PFSK-1 (cell line): ENCODE measurements around the gene SCYGR4.

Experiments
- FOXP2 ChIP-seq: optimal IDR thresholded peaks from 2 replicates; pipeline ENCODE3; 2011; ENCODE audit warnings: borderline replicate concordance, control low read depth, inconsistent platforms; ENCODE audit not compliant: insufficient read depth; ENCODE audit errors: extremely low read length, extremely low read depth
- POLR2AphosphoS5 ChIP-seq: IDR thresholded peaks from 2 replicates; pipeline ENCODE4 v1.6.1; 2012; ENCODE audit warnings: low read depth, mild to moderate bottlenecking, control low read depth, low read length, moderate library complexity
- REST ChIP-seq, 2 experiments: IDR thresholded peaks; 2 replicates each; pipeline versions ENCODE4 v1.6.1 to v1.8.0; 2011 to 2012; ENCODE audit warnings: low read depth in 2 of 2, low read length in 2 of 2, control low read depth in 1 of 2, inconsistent platforms in 1 of 2, mild to moderate bottlenecking in 1 of 2, moderate library complexity in 1 of 2; ENCODE audit not compliant: insufficient read depth in 1 of 2
- SIN3A ChIP-seq: IDR thresholded peaks from 2 replicates; pipeline ENCODE4 v1.6.1; 2012; ENCODE audit warnings: mild to moderate bottlenecking, low read length, moderate library complexity, borderline replicate concordance; ENCODE audit not compliant: insufficient read depth
- TAF1 ChIP-seq: IDR thresholded peaks from 2 replicates; pipeline ENCODE4 v1.6.1; 2012; ENCODE audit warnings: low read length, control low read depth, borderline replicate concordance; ENCODE audit not compliant: insufficient read depth

SCYGR4 gene

GRCh38 chr2:227655454-227655853 lies 38.2 kb downstream of the SCYGR4 start:
- TF ChIP-seq POLR2AphosphoS5 (no peak), SIN3A (no peak), FOXP2 (no peak), REST (IDR thresholded peaks at IDR 0.05; ENCODE audit: insufficient read depth in 1 of 2, low read depth in 2 of 2, low read length in 2 of 2) (no peak), TAF1 (no peak)

- TF ChIP-seq REST (IDR thresholded peaks at IDR 0.05; ENCODE audit: insufficient read depth in 1 of 2, low read depth in 2 of 2, low read length in 2 of 2) (no peak), FOXP2 (no peak), TAF1 (no peak), POLR2AphosphoS5 (no peak), SIN3A (no peak)
Observed at GRCh38 chr2:227657199-227657845, 40.0 kb downstream of the SCYGR4 start.

GRCh38 chr2:227661025-227661649 lies 43.8 kb downstream of the SCYGR4 start:
- TF ChIP-seq SIN3A (no peak), FOXP2 (no peak), POLR2AphosphoS5 (no peak), TAF1 (no peak), REST (IDR thresholded peaks at IDR 0.05; ENCODE audit: insufficient read depth in 1 of 2, low read depth in 2 of 2, low read length in 2 of 2) (no peak)

GRCh38 chr2:227661827-227662226 lies 44.5 kb downstream of the SCYGR4 start:
- TF ChIP-seq TAF1 (no peak), REST (IDR thresholded peaks at IDR 0.05; ENCODE audit: insufficient read depth in 1 of 2, low read depth in 2 of 2, low read length in 2 of 2) (no peak), FOXP2 (no peak), POLR2AphosphoS5 (no peak), SIN3A (no peak)
